Epithelial cell of proximal tubule (primary cell): ENCODE results near the gene FIGN. TPM values are rescaled to one million over a fixed set of nuclear protein-coding genes. Genes with fewer than 3 reads are reported as not detected.

ENCODE experiments used
- DNase-seq: peaks from one replicate; pipeline ENCODE4 v3.0.0-alpha.2; 2011; ENCODE audit warnings: low read depth
- H3K4me3 ChIP-seq: 2 replicates; pipeline ENCODE4 v1.5.1; 2011; ENCODE audit warnings: low read depth, mild to moderate bottlenecking, low read length
- CTCF ChIP-seq: conservative IDR thresholded peaks from 2 replicates; pipeline ENCODE4 v1.5.1; 2012; ENCODE audit warnings: low read depth, mild to moderate bottlenecking, low read length
- total RNA-seq: library from RNA; depleted of rRNA; stranded (reverse); fragments of >200 nt; gene quantifications from 2 replicates; pipeline ENCODE4 v1.2.3, GENCODE V29; 2015

Gene FIGN
- total RNA-seq, 1 donor from 2014 or later, result 3.2 TPM

GRCh38 chr2:163647300-163647699, 88.5 kb downstream of the FIGN start:
- no peak for DNase-seq
- H3K4me3 ChIP-seq, result no peak overlapping the region
- TF ChIP-seq CTCF, result no peak

DNA sequence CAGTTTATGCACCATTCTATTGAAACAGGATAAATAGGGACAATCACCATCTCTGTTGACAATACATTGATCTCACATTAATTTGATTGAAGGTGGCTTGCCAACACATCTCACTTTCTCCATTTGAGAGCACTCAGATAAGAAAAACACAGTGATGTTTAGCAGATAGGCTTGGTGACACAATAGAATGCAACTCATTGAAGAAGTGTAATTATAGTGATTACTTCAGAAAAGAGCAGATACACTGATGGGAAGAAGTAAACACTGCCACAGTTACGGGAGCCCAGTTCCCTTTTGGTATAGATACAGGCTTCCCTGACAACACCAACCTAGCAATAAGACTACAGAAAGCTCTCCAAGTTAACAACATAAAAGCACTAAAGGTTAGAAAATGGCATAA, 89.1 kb downstream of the FIGN start:
- no peak for TF ChIP-seq CTCF
- no peak overlapping the region for H3K4me3 ChIP-seq
- DNase-seq, result no peak

GRCh38 chr2:163644238-163644637, 91.6 kb downstream of the FIGN start:
- no peak for DNase-seq
- TF ChIP-seq CTCF, result peak; percentile 15

DNA sequence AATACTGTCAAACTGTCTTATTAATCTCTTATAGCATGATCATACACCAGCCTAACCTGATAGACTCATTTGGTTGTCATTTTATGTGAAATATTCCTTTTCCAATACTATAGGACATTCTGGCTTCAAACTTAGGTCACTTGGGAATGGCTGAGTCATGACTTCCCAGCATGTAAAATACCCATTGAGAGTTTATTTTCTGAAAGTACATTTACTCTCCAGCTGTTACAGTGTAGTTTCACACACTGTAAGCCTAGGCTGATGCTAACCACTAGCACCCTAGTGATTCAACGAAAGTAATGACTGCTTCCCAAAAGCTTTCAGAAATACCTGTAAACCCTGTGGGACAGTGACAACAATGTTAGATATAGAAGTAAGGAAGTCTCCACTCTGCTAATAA, 93.8 kb downstream of the FIGN start:
- DNase-seq, result no peak

More at GRCh38 chr2:163644238-163644637, 91.6 kb downstream of the FIGN start:
- no peak overlapping the region for H3K4me3 ChIP-seq

DNA sequence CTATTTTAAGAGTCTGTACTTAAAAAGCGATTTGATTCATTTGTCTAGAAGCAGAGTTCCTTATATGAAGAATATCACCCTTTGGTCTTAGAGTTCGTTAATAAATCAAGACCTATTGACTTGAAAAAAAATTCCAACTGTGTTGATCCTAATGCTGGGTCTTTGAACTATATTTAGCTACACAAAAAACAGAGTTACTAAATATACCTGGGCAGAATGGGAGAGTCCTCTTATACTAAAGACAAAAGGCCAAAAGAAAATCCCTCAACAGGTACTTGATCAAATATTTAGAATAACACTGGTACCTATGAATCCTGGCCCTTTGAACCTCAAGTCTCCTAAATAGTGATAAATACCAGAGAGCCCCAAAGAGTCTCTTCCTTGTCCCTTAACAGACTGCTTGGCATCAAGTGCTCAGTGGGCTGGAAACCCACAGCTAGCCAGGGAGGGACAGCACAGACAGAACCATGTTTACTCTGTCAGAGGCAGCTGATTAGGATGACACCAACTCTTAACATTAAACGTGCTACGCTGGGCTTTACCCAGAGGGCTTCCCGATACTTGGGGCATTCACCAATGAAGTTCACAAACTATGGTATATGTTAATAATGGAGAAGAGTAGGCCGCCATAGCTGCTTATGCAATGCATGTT, 95.1 kb downstream of the FIGN start:
- no peak for TF ChIP-seq CTCF
- no peak for DNase-seq
- H3K4me3 ChIP-seq, result no peak overlapping the region

More for the DNA sequence above, 93.8 kb downstream of the FIGN start:
- no peak overlapping the region for H3K4me3 ChIP-seq
- no peak for TF ChIP-seq CTCF

- no peak for TF ChIP-seq CTCF
- no peak for DNase-seq
- no peak overlapping the region for H3K4me3 ChIP-seq
Measured at GRCh38 chr2:163637871-163638270, 97.9 kb downstream of the FIGN start.

- TF ChIP-seq CTCF, result no peak
- no peak overlapping the region for H3K4me3 ChIP-seq
- DNase-seq, result no peak
Measured at GRCh38 chr2:163633291-163633690, 102.5 kb downstream of the FIGN start.
